Measurements from ENCODE around the gene PPP1R14D.
A peak's percentile ranks its signal among the peaks of the same experiment; 100 is the strongest.

PPP1R14D gene

DNA sequence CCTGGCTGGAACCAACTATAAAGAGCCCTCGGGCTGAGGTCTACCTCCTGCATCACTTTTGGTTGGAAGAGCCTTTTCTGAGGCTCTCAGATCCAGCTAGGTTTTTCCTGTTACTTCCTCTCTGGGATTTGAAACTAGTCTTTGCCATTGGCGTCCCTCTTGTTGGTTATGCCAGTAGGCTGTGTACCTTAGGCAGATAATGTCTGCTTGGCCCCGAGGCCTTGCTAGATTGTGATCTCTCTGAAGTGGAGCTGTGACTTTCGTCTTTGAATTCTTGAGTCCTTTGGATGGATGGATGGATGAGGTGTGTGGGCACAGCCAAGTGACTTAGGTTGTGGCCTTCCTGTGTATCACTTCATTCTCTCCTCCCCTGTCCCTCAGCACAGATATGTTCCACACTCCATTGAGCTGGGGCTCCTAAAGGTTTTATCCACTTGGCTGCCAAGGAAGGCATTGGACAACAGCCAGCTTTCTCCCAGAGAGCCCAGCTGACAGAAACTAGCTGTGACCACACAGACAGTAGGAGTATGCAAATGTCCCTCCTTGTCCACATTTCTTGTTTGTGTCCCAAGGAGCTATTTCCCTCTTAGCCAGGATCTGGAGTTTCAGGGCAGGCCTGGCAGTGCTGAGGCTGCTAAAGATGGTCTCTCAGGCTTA is 13.3 kb downstream of the PPP1R14D start:
- DNase-seq, result no peak

- DNase-seq, result no peak
Observed at GRCh38 chr15:40812721-40813425, 15.6 kb downstream of the PPP1R14D start.

GRCh38 chr15:40808861-40809450 is 19.6 kb downstream of the PPP1R14D start:
- no peak for DNase-seq

- no peak for DNase-seq
Observed at GRCh38 chr15:40807888-40808461, 20.5 kb downstream of the PPP1R14D start.

- DNase-seq, result peak; percentile 94
Observed at GRCh38 chr15:40807028-40807887, 21.2 kb downstream of the PPP1R14D start, which contains the start of the genes DNAJC17 and ZFYVE19. Gene DNAJC17 (minus strand): TSS chr15:40807473. CDS start chr15:40807446, 27 bp downstream. Gene ZFYVE19 (plus strand): TSS chr15:40807089. CDS start chr15:40807590, 501 bp downstream.

- no peak for DNase-seq
Observed at GRCh38 chr15:40806672-40807027, 21.9 kb downstream of the PPP1R14D start.

DNA sequence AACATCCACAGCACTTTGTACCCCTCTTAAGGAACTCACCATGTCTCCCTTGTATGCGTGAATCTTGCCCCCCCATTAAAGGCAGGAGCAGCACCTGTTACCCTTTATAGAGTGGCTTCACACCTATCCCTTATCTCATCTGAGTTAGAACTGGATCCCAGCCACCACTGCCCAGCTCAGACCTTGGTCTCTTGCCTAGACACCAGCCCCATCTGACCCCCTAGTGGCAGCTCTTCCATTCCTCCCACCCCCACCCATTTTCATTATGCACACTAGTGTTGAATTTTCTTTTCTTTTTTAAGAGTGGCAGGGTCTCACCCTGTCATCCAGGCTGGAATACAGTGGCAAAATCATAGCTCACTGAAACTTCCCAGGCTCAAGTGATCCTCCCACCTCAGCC is 24.8 kb downstream of the PPP1R14D start:
- DNase-seq, result no peak

- no peak for DNase-seq
Observed at GRCh38 chr15:40803076-40803475, 25.4 kb downstream of the PPP1R14D start.

DNA sequence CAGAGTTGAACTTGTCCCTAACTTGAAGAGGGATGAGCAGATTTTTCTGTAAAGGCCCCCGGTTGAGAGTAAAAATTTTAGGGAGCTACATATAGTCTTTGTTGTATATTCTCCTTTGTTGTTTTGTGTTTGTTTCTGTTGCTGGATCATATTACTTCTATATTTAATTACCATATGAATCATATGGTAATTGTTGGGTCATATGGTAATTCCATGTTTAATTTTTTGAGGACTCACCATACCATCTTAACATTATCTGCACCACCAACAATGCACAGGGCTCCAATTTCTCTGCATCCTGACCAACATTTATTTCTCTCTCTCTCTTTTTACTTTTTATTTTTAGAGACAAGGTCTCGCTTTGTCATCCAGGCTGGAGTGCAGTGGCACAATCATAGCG is 29.0 kb downstream of the PPP1R14D start:
- no peak for DNase-seq

DNA sequence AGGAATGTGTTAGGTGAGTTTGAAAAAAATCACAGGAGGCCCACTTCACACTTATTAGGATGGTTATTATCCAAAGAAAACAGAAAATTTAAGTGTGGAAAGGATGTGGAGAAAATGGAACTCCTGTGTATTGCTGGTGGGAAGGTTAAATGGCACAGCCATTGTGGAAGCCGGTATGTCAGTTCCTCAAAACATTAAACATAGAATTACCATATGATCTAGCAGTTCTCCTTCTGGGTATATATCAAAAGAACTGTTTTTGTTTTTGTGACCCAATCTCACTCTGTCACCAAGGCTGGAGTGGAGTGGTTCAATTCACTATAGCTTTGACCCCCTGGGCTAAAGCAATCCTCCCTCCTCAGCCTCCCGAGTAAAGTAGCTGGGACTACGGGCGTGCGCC is 32.0 kb downstream of the PPP1R14D start:
- no peak for DNase-seq

- no peak for DNase-seq
Observed at GRCh38 chr15:40796041-40796440, 32.5 kb downstream of the PPP1R14D start.

DNA sequence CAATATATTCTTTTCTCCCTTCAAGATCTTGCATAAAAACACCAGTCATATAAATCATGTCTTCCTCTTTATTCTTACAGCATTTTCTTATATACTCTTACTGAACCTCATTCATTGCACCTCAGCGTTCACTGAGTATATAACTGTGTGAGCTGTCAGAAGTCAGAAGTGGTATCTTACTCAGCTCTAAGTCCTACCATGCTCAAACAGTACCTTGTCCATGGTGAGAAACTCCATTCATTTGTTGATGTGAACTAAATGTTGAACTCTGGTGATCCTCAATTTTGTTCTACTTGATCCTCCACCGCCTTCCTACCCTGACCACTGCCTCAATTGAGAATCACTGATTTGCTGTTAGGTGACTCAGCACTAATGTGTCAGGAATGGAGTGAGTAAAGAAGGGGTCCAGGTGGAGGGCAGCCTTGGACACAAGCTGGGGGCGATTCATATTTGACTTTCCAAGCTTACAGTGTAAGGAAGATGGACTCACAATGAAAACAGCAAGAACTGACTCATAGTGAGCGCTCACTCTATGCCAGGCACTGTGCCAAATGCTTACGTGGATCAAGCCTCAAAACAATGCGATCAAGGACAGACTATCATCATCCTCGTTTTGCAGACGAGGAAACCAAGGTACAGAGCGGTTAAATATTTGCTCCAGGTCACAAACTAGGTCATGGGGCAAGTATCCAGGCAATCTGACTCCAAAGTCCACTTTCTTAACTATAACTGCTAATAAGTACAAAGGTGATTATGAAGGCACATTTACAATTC is 35.1 kb downstream of the PPP1R14D start:
- DNase-seq, result no peak

GRCh38 chr15:40792394-40792793 is 36.1 kb downstream of the PPP1R14D start:
- no peak for DNase-seq

DNA sequence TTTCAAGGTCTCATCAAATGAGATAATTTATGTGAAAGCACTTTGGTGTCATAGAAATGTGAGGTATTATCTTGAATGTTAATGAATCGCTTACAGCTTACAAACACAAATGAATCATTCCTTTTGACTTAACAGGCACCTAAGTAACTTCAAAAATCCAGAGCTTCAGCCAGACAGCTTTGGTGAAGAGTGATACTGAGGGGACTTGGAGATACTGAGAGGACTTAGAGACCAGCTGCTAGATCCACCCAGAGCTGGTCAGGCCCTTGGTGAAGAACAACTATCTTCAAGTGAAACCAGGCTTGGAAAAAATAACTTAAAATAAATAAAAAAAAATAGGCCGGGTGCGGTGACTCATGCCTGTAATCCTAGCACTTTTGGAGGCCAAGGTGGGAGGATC is 37.8 kb downstream of the PPP1R14D start:
- no peak for DNase-seq

DNA sequence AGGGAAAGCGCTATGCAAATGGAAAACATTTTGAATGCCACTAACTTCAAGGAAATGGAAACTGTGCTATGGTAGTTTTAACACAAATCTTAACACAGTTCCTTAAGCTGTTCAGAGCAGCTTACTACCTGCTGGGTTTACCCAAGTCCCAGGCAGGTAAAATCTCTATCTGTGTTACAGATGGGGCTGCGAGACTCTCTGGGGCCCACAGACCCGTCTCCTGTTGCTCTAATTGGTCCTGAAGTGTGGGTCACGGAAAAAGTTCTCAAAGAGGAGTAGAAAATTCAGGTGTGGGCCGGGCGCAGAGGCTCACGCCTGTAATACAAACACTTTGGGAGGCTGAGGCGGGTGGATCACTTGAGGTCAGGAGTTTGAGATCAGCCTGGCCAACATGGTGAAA is 38.5 kb downstream of the PPP1R14D start:
- DNase-seq, result no peak

DNA sequence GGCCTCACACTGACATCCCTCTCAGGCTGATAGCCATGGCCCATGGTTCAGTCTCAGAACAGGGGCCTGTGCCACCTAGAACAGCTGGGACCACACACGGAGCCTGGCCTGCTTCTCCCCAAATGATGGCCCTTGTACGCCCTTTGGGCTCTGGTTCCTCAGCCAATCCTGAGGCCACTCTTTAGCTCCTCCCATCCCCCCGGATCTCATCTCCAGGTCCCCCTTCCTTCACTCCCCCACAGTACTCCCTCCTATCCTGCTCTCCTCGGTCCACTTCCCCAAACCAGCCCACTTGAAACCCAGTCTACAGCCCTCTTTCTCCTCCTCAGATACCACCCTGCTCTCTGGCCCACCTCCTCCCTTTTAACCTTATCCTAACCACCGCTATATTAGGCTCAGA is 39.4 kb downstream of the PPP1R14D start:
- DNase-seq, result no peak

DNA sequence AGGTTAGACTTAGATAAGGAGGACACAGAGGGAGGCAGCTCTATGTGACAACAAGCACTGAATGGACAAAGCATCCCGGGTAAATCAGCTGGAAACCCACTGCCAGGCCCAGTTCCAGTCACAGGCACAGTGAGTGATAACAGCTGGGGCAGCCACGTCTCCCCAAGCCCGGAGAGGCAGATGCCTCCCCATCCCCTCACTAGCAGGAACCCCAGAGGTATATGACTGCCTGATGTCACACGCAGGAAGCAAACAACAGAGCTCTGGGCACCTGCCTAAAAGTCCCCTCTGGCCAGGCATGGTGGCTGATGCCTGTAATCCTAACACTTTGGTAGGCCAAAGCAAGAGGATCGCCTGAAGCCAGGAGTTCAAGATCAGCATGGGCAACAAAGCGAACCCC is 40.5 kb downstream of the PPP1R14D start:
- DNase-seq, result no peak

GRCh38 chr15:40787344-40787841 is 41.1 kb downstream of the PPP1R14D start:
- DNase-seq, result peak; percentile 58

GRCh38 chr15:40785814-40786213 is 42.7 kb downstream of the PPP1R14D start:
- DNase-seq, result no peak

GRCh38 chr15:40785164-40785563 is 43.3 kb downstream of the PPP1R14D start:
- DNase-seq, result no peak

- peak; percentile 76 for DNase-seq
Observed at GRCh38 chr15:40782609-40783227, 45.8 kb downstream of the PPP1R14D start.

Measured in CD4-positive, alpha-beta T cell treated with Interleukin-4 for 4 hours (primary cell).